Aorta (tissue), 5 donors: ENCODE measurements around the gene ATP2B3. TPM values are rescaled to one million over a fixed set of nuclear protein-coding genes. Genes with fewer than 3 reads are reported as not detected.

Experiments
- ATAC-seq: fragments of 200-7000 bp; cut with Tn5 transposase; one replicate; pipeline ENCODE4 v1.9.1; 2022; ENCODE audit warnings: moderate library complexity; ENCODE audit not compliant: low FRiP score
- DNase-seq, 2 donors: peaks; one replicate each; pipeline ENCODE4 v3.0.0-alpha.2; 2020
- H3K27ac ChIP-seq, 2 donors: one replicate each; pipeline ENCODE4 v1.5.1; 2013; ENCODE audit warnings: low read length in 2 of 2, mild to moderate bottlenecking in 2 of 2, moderate library complexity in 2 of 2, control low read depth in 1 of 2, inconsistent platforms in 1 of 2, low read depth in 1 of 2
- H3K27me3 ChIP-seq, 2 donors: one replicate each; pipeline ENCODE4 v1.6.1; 2013; ENCODE audit warnings: control low read depth in 1 of 2, low read length in 1 of 2, mild to moderate bottlenecking in 1 of 2, moderate library complexity in 1 of 2; ENCODE audit not compliant: insufficient read depth in 2 of 2, control insufficient read depth in 1 of 2
- H3K36me3 ChIP-seq, 2 donors: one replicate each; pipeline ENCODE4 v1.6.1; 2013; ENCODE audit warnings: control low read depth in 1 of 2, low read length in 1 of 2, mild to moderate bottlenecking in 1 of 2; ENCODE audit not compliant: insufficient read depth in 2 of 2, control insufficient read depth in 1 of 2
- H3K4me1 ChIP-seq, 2 donors: one replicate each; pipeline ENCODE4 v1.6.1; 2013; ENCODE audit warnings: low read length in 2 of 2, control low read depth in 1 of 2, mild to moderate bottlenecking in 1 of 2, moderate library complexity in 1 of 2; ENCODE audit not compliant: insufficient read depth in 2 of 2, control insufficient read depth in 1 of 2
- H3K4me3 ChIP-seq, 2 donors: one replicate each; pipeline ENCODE4 v1.5.1; 2013; ENCODE audit warnings: low read length in 2 of 2, control low read depth in 1 of 2, mild to moderate bottlenecking in 1 of 2
- H3K9me3 ChIP-seq: one replicate; pipeline ENCODE4 v1.6.1; 2013; ENCODE audit warnings: mild to moderate bottlenecking, low read length; ENCODE audit not compliant: control insufficient read depth
- WGBS, 2 donors: extraction: QIAGEN DNeasy Blood & Tissue Kit; methylation state at CpG; one replicate each; pipeline ENCODE4 v1.1.7; 2013; 5-methylcytosine and 5-hydroxymethylcytosine counted together
- intact Hi-C, 2 donors: fragments of 100-400 bp; cut with DNase I; formaldehyde crosslinking; loops; one replicate each; pipeline versions ENCODE4 v1.14.2 to v1.15.0; 2022
- polyA plus RNA-seq, 2 donors: library from polyadenylated mRNA; stranded (reverse); fragments of 200-250 nt; gene quantifications; one replicate each; pipeline ENCODE4 v1.2.3, GENCODE V29; 2013
- total RNA-seq, 2 donors: library from RNA; stranded (reverse); fragmentation: NEBNext Ultra II Directional; extraction: Animal tissue kit (Norgen Biotek cat#: 25700); gene quantifications; one replicate each; pipeline ENCODE4 v1.2.1, GENCODE V29; 2021
- donor health status: healthy with polysubstance abuse.
- donor health status: Bipolar disorder and iron deficiency.
- donor health status: DM: no; HTN: no; CAD: no.
- donor health status: DM: no; HTN: no; CAD: no.
- donor health status: DM: yes; HTN: yes; CAD: no.

Gene ATP2B3
- total and polyA plus RNA-seq, 4 donors, result 0.19 to 0.27 (median 0.20) TPM; not detected in 1

DNA sequence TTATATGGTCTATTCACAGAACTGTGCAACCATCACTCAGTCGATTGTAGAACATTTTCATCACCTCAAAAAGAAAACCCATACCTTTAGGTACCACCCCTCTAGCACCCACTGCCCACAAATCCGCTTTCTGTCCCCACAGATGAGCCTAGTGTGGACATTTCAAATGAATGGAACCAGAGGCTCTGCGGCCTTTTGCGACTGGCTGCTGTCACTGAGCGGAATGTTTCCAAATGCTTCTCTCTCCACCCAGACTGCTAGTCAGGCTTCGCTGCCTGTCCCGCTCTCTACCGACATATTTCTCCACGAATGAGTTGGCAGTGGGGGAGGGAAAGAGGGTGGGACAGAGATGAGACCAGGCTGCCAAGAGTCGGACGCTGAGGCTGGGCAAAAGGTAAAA, 24.4 kb upstream of the ATP2B3 start:
- WGBS, 2 donors, result 65 to 66% methylated on average over 11 of the region's 11 CpGs
- intact Hi-C loops, result no loop called here
- no peaks in the 10 kb centered on the region for H3K27me3 ChIP-seq
- ATAC-seq (no peak), DNase-seq (no peak)
- H3K27ac ChIP-seq, result peak overlapping the region in 1 of 2 donors; percentile 31
- H3K9me3 ChIP-seq, result no peaks in the 10 kb centered on the region
- no peaks in the 10 kb centered on the region for H3K36me3 ChIP-seq
- no peaks in the 10 kb centered on the region for H3K4me1 ChIP-seq
- H3K4me3 ChIP-seq, result no peak overlapping the region

- ATAC-seq (no peak), DNase-seq (no peak)
- Histone ChIP-seq H3K9me3 (no peaks in the 10 kb centered on the region), H3K36me3 (no peaks in the 10 kb centered on the region), H3K4me3 (no peak overlapping the region), H3K4me1 (no peaks in the 10 kb centered on the region), H3K27ac (peak overlapping the region; percentile 31 to 77), H3K27me3 (no peaks in the 10 kb centered on the region)
- 14 to 48% methylated on average over 12 of the region's 12 CpGs for whole genome bisulfite sequencing, 2 donors
- intact Hi-C loops, result no loop called here
These were observed 23.4 kb upstream of the ATP2B3 start for GRCh38 chrX:153494061-153494460.

GRCh38 chrX:153494541-153495361, 22.7 kb upstream of the ATP2B3 start, which contains the start of gene BGN:
Gene BGN, plus strand, starts transcription at chrX:153494980. Its CDS starts 9,652 bp downstream, at chrX:153504632.
- 2 to 35% methylated on average over 29 to 40 of the region's 41 CpGs for WGBS, 2 donors
- ATAC-seq, result peak; percentile 65
- peak within 1 kb of the TSS; percentile 31 to 80 for H3K27ac ChIP-seq
- no peaks in the 10 kb centered on the region for H3K27me3 ChIP-seq
- peak; percentile 84 to 91 for DNase-seq
- no peaks in the 10 kb centered on the region for H3K9me3 ChIP-seq
- intact Hi-C loops, result no loop called here
- peak within 1 kb of the TSS; percentile 48 to 79 for H3K4me3 ChIP-seq
- H3K36me3 ChIP-seq, result no peaks in the 10 kb centered on the region
- no peaks in the 10 kb centered on the region for H3K4me1 ChIP-seq

DNA sequence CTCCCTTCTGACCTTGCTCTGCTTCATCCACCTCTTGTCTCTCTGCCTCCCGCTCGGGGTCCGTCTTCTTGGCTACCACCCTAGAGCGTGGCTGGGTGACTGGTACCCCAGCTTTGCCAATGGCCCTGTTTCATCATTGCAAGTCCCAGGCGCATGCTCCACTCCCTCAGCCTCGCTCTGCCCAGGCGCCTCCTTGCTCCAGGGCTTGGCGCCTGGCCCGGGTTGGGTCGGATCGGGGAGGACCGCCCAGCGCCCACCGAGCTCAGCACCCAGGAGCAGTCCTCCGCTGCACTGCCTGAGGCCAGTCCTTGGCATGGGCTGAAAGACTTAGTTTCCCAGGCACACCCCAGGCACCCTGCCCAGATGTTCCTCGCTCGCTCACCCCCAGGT, 22.1 kb upstream of the ATP2B3 start:
- Histone ChIP-seq H3K4me3 (peak overlapping the region; percentile 48 to 79), H3K27me3 (no peaks in the 10 kb centered on the region), H3K27ac (peak overlapping the region in 1 of 2 donors; percentile 80), H3K4me1 (no peaks in the 10 kb centered on the region), H3K9me3 (no peaks in the 10 kb centered on the region), H3K36me3 (no peaks in the 10 kb centered on the region)
- intact Hi-C loops, result no loop called here
- DNase-seq, result peak in 1 of 2 donors; percentile 87
- 4 to 37% methylated on average over 17 of the region's 17 CpGs for WGBS, 2 donors
- peak; percentile 49 for ATAC-seq

DNA sequence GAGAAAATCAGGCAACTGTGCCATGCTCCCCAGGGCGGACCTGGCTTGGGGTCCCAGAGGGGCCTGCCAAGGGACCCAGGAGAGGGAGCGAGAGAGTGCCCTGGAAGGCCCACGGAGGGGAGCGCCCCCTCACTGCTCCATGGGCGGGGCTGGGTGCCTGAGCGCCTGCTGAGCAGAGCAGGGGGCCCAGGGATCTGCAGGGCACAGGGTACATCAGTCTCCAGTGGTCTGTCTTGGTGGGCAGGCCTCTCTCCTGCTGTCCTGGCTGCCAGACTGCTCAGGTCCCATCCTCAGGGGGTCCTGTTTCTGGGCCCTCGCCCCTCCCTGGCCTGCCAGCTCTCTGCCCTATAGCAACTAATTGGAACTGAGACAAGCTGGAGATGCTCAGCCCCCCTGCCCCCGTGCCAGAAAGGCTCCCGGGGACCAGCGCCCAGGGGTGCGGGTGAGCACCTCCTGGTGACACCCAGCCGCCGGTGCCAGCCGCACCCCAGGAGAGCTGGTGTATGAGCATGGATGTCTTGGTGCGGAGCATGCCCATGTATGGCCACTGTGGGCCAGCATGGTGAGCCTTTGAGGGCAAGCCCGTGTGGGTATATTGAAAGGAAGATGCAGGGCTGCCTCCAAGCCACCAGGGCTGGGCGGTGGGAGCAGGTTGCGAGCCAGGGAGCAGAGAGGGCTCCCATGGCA, 21.4 kb upstream of the ATP2B3 start:
- H3K4me1 ChIP-seq, result no peaks in the 10 kb centered on the region
- ATAC-seq (no peak), DNase-seq (no peak)
- no peaks in the 10 kb centered on the region for H3K9me3 ChIP-seq
- peak overlapping the region in 1 of 2 donors; percentile 80 for H3K27ac ChIP-seq
- WGBS, 2 donors, result 6 to 49% methylated on average over 18 of the region's 18 CpGs
- intact Hi-C loops, result loop anchor here in 1 of 2 donors (1.0 kb wide), 1 partner anchor 25 kb away; no protein-coding TSS in a partner anchor
- no peaks in the 10 kb centered on the region for H3K27me3 ChIP-seq
- peak overlapping the region; percentile 48 to 79 for H3K4me3 ChIP-seq
- no peaks in the 10 kb centered on the region for H3K36me3 ChIP-seq

- Histone ChIP-seq H3K27ac (peak overlapping the region in 1 of 2 donors; percentile 80), H3K4me1 (no peaks in the 10 kb centered on the region), H3K9me3 (no peaks in the 10 kb centered on the region), H3K27me3 (no peaks in the 10 kb centered on the region), H3K36me3 (no peaks in the 10 kb centered on the region), H3K4me3 (peak overlapping the region; percentile 48 to 79)
- WGBS, 2 donors, result 3 to 45% methylated on average over 7 to 8 of the region's 8 CpGs
- intact Hi-C loops, result loop anchor here in 1 of 2 donors (1.0 kb wide), 1 partner anchor 25 kb away; no protein-coding TSS in a partner anchor
- ATAC-seq (no peak), DNase-seq (no peak)
These were observed 20.9 kb upstream of the ATP2B3 start for GRCh38 chrX:153496590-153496959.

DNA sequence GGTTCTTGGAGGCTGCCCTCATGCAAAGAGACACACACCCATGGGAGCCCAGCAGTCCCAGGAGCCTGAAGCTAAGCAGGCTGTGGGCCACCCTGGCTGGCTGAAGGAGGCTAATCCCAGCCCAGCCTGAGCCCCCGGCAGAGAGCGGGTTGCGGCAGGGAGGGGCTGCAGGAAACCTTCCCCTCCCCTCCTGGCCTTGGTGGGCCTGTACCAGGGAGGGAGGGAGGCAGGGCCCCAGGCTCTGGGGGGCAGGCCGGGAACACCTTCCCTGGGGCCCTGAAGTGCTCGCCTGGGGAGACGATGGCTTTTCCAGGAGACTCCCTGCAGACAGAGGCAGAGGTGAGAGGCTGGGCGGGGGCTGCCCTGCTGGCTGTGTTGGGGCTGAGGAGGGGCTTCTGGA, 19.0 kb upstream of the ATP2B3 start:
- H3K27me3 ChIP-seq, result no peaks in the 10 kb centered on the region
- ATAC-seq, result no peak
- H3K4me3 ChIP-seq, result no peak overlapping the region
- H3K27ac ChIP-seq, result no peak overlapping the region
- H3K9me3 ChIP-seq, result no peaks in the 10 kb centered on the region
- intact Hi-C loops, result no loop called here
- H3K36me3 ChIP-seq, result no peaks in the 10 kb centered on the region
- H3K4me1 ChIP-seq, result no peaks in the 10 kb centered on the region
- no peak for DNase-seq
- 13 to 46% methylated on average over 7 of the region's 7 CpGs for WGBS, 2 donors

GRCh38 chrX:153499341-153499740, 18.1 kb upstream of the ATP2B3 start:
- Histone ChIP-seq H3K36me3 (no peaks in the 10 kb centered on the region), H3K9me3 (no peaks in the 10 kb centered on the region), H3K27me3 (no peaks in the 10 kb centered on the region), H3K4me1 (no peaks in the 10 kb centered on the region), H3K4me3 (no peak overlapping the region), H3K27ac (peak overlapping the region in 1 of 2 donors; percentile 62)
- intact Hi-C loops, result no loop called here
- DNase-seq (no peak), ATAC-seq (no peak)
- whole genome bisulfite sequencing, 2 donors, result 5 to 45% methylated on average over 15 of the region's 15 CpGs
